Left lung (tissue), 10 donors: Measurements from ENCODE around the gene NMNAT3. TPM values are rescaled to one million over a fixed set of nuclear protein-coding genes. Genes with fewer than 3 reads are reported as not detected.

Source experiments
- ATAC-seq: fragments of 200-7000 bp; cut with Tn5 transposase; one replicate; pipeline ENCODE4 v1.9.1; 2020; ENCODE audit warnings: moderate library complexity
- DNase-seq, 4 donors: peaks; one replicate each; pipeline ENCODE4 v3.0.0-alpha.2; 2013 to 2020
- H3K27ac ChIP-seq, 2 donors: fragments of 200-600 bp; sonication (generic) in 1 of 2; one replicate each; pipeline versions ENCODE4 v1.5.0 to v1.8.0; 2020 to 2021
- H3K27me3 ChIP-seq, 2 donors: fragments of 200-600 bp; sonication (generic) in 1 of 2; one replicate each; pipeline versions ENCODE4 v1.5.0 to v1.8.0; 2020 to 2021
- H3K36me3 ChIP-seq, 2 donors: fragments of 200-600 bp; sonication (generic) in 1 of 2; one replicate each; pipeline versions ENCODE4 v1.5.0 to v1.8.0; 2020 to 2021
- H3K4me1 ChIP-seq, 2 donors: fragments of 200-600 bp; one replicate each; pipeline ENCODE4 v1.8.0; 2021
- H3K4me3 ChIP-seq, 2 donors: fragments of 200-600 bp; sonication (generic) in 1 of 2; one replicate each; pipeline versions ENCODE4 v1.5.0 to v1.8.0; 2020 to 2021; ENCODE audit warnings: mild to moderate bottlenecking in 1 of 2
- H3K9me3 ChIP-seq, 2 donors: fragments of 200-600 bp; sonication (generic) in 1 of 2; one replicate each; pipeline versions ENCODE4 v1.5.0 to v1.8.0; 2020 to 2021
- intact Hi-C, 2 donors: fragments of 100-400 bp; cut with DNase I; formaldehyde crosslinking; loops; one replicate each; pipeline versions ENCODE4 v1.11.2 to v1.14.2; 2022
- polyA plus RNA-seq, 6 donors: library from polyadenylated mRNA; unstranded; fragments of 120-200 nt; gene quantifications; one replicate each; pipeline ENCODE4 v1.2.1, GENCODE V29; 2013; ENCODE audit not compliant: insufficient read length in 6 of 6
- total RNA-seq, 2 donors: library from RNA; stranded (reverse); fragmentation: NEBNext Ultra II Directional; extraction: Animal tissue kit (Norgen Biotek cat#: 25700); gene quantifications; one replicate each; pipeline ENCODE4 v1.2.1, GENCODE V29; 2021
- TF ChIP-seq, protein P1 (sequence below), 2 donors: fragments of 200-600 bp; sonication (generic) in 1 of 2; IDR thresholded peaks; one replicate each; pipeline versions ENCODE4 v1.5.0 to v1.8.0; 2021; ENCODE audit warnings: antibody characterized with exemption in 2 of 2
- donor health status: DM: no; HTN: yes; CAD: no.
- donor health status: DM: no; HTN: no; CAD: no.

The NMNAT3 gene
- total and polyA plus RNA-seq, 8 donors: 3.2 to 8.0 (median 6.0) TPM

DNA sequence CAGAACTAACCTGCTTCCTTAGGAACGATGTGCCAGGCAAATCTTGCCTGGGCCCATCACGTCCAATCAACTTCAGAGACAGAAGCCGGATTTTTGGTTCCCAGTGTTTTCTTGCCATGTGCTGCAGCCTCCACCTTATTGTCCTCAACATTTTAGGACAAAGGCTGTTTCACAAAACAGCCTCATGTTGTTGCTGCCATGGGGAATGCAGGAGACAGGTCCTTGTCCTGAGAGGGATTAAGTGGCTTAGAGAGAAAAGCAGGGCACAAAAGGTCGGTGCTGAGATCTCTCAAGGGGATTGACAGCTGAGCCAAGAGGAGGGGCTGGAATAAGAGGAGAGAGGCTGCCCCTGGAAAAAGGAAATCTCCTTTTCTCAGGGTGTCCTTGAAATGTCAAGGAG is 11.3 kb upstream of the NMNAT3 start:
- Histone ChIP-seq H3K4me1 (no peaks in the 10 kb centered on the region), H3K27me3 (no peaks in the 10 kb centered on the region), H3K36me3 (no peaks in the 10 kb centered on the region), H3K9me3 (no peaks in the 10 kb centered on the region), H3K4me3 (no peak overlapping the region), H3K27ac (no peak overlapping the region)
- TF ChIP-seq, protein P1, sequence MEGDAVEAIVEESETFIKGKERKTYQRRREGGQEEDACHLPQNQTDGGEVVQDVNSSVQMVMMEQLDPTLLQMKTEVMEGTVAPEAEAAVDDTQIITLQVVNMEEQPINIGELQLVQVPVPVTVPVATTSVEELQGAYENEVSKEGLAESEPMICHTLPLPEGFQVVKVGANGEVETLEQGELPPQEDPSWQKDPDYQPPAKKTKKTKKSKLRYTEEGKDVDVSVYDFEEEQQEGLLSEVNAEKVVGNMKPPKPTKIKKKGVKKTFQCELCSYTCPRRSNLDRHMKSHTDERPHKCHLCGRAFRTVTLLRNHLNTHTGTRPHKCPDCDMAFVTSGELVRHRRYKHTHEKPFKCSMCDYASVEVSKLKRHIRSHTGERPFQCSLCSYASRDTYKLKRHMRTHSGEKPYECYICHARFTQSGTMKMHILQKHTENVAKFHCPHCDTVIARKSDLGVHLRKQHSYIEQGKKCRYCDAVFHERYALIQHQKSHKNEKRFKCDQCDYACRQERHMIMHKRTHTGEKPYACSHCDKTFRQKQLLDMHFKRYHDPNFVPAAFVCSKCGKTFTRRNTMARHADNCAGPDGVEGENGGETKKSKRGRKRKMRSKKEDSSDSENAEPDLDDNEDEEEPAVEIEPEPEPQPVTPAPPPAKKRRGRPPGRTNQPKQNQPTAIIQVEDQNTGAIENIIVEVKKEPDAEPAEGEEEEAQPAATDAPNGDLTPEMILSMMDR (IDR thresholded peaks at IDR 0.05): no peak
- intact Hi-C loops: no loop called here
- DNase-seq (no peak), ATAC-seq (no peak)

GRCh38 chr3:139687431-139687830 is 9.7 kb upstream of the NMNAT3 start:
- ATAC-seq: no peak
- Histone ChIP-seq H3K27ac (no peak overlapping the region), H3K4me3 (no peak overlapping the region), H3K36me3 (no peaks in the 10 kb centered on the region), H3K4me1 (no peaks in the 10 kb centered on the region), H3K27me3 (no peaks in the 10 kb centered on the region), H3K9me3 (no peaks in the 10 kb centered on the region)
- TF ChIP-seq, protein P1 (IDR thresholded peaks at IDR 0.05): no peak
- DNase-seq: no peak
- intact Hi-C loops: no loop called here

DNA sequence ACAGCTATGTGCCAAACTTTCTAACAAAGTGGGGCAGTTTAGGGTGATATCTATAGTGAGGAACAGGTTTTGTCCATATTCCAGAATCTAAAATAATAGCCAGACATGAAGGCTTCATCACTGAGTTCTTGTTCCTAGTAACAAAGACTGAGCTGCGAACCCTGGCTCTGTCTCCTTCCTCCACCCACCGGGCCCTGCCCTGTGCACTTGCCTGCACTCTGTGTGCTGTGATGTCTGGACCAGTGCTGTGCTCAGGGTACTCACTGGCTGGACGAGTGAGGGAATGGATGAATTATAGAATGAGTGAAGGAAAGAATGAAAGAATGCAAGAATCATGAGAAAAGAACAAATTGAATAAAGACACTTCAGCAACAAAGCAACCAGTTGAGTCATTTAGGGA is 8.9 kb upstream of the NMNAT3 start:
- H3K27me3 ChIP-seq: no peaks in the 10 kb centered on the region
- intact Hi-C loops: no loop called here
- DNase-seq (peak in 1 of 4 donors; percentile 36), ATAC-seq (no peak)
- no peaks in the 10 kb centered on the region for H3K9me3 ChIP-seq
- H3K27ac ChIP-seq: no peak overlapping the region
- no peaks in the 10 kb centered on the region for H3K36me3 ChIP-seq
- TF ChIP-seq, protein P1 (IDR thresholded peaks at IDR 0.05): no peak
- H3K4me3 ChIP-seq: no peak overlapping the region
- H3K4me1 ChIP-seq: no peaks in the 10 kb centered on the region

- Histone ChIP-seq H3K4me1 (no peaks in the 10 kb centered on the region), H3K36me3 (no peaks in the 10 kb centered on the region), H3K27me3 (no peaks in the 10 kb centered on the region), H3K4me3 (no peak overlapping the region), H3K9me3 (no peaks in the 10 kb centered on the region), H3K27ac (no peak overlapping the region)
- DNase-seq (no peak), ATAC-seq (no peak)
- TF ChIP-seq, protein P1 (IDR thresholded peaks at IDR 0.05): no peak
- intact Hi-C loops: no loop called here
Observed at GRCh38 chr3:139686206-139686605, 8.4 kb upstream of the NMNAT3 start.

- H3K4me1 ChIP-seq: peaks cover 0 to 11% of the 10 kb centered on the region in 2 donors
- TF ChIP-seq, protein P1 (IDR thresholded peaks at IDR 0.05): no peak
- ATAC-seq: no peak
- H3K27ac ChIP-seq: no peak overlapping the region
- no peaks in the 10 kb centered on the region for H3K36me3 ChIP-seq
- no peak for DNase-seq
- no peaks in the 10 kb centered on the region for H3K27me3 ChIP-seq
- no peak overlapping the region for H3K4me3 ChIP-seq
- no peaks in the 10 kb centered on the region for H3K9me3 ChIP-seq
- intact Hi-C loops: no loop called here
Observed at GRCh38 chr3:139679220-139679775, 1.5 kb upstream of the NMNAT3 start.
